AG04449 (cell line): ENCODE results near the gene INCA1.
A peak's percentile ranks its signal among the peaks of the same experiment; 100 is the strongest.

Experiments used
- CTCF ChIA-PET: fragments of 350-600 bp; formaldehyde crosslinking; extraction: SDS; loops from one replicate; lab custom pipeline; 2021; ENCODE audit warnings: antibody characterized with exemption; lab: Yijun Ruan, JAX
- POLR2A ChIA-PET: fragments of 400-600, 350-600 bp; formaldehyde crosslinking; extraction: SDS; loops from one replicate; lab custom pipeline; 2020; ENCODE audit warnings: antibody characterized with exemption, inconsistent platforms; lab: Yijun Ruan, JAX
- DNase-seq: peaks from one replicate; pipeline ENCODE4 v3.0.0-alpha.2; 2010; ENCODE audit warnings: low read depth, low spot score
- H3K4me3 ChIP-seq: 2 replicates; pipeline ENCODE4 v1.5.1; 2011; ENCODE audit warnings: low read depth, mild to moderate bottlenecking, control low read depth, low read length
- CTCF ChIP-seq: IDR thresholded peaks from one replicate; pipeline ENCODE4 v1.5.1; 2011; ENCODE audit warnings: mild to moderate bottlenecking, moderate library complexity, low read length, control low read depth, inconsistent platforms; ENCODE audit not compliant: insufficient read depth; ENCODE audit errors: missing control alignments

Gene INCA1

DNA sequence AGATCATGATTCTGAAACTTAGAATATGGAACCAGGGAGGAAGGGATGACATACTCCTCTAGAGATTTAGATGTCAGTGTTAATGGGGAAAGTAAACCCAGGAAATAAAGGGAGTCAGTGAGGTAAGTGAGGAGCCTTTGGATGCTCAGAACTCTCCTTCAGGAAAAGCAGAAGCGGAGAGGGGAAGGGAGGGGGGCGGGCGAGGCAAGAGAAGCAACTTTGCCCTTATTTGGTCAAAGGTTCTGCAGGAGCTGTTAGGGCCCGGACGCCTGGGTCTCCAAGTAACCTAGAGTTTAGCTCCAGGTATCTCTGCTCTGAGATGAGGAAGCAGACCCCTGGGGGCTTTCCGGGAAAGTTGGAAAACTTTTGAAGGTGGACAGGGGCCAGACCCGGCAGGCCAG, 50.3 kb downstream of the INCA1 start:
- CTCF ChIA-PET: interaction anchor here (1.2 kb wide), 1 partner anchor 38 kb away, joined by 6 read pairs; no protein-coding TSS in a partner anchor
- no peak for DNase-seq
- POLR2A ChIA-PET: interaction anchor here (0.7 to 6.9 kb wide), 4 partner anchors 9 to 40 kb away, joined by 3 to 119 read pairs (median 6); partner anchors contain the start of genes CAMTA2 and SPAG7
- TF ChIP-seq CTCF: no peak
- H3K4me3 ChIP-seq: peak overlapping the region; percentile 99

- CTCF ChIA-PET: interaction anchor here (1.0 to 1.2 kb wide), 2 partner anchors 37 to 41 kb away, joined by 3 to 6 read pairs; partner anchors contain the start of gene CAMTA2
- TF ChIP-seq CTCF: no peak
- DNase-seq: no peak
- H3K4me3 ChIP-seq: peak overlapping the region; percentile 99
- POLR2A ChIA-PET: interaction anchor here (0.7 to 6.9 kb wide), 4 partner anchors 9 to 41 kb away, joined by 3 to 119 read pairs (median 6); partner anchors contain the start of genes CAMTA2 and SPAG7
Observed at GRCh38 chr17:4946312-4946976, 50.9 kb downstream of the INCA1 start.

GRCh38 chr17:4945944-4946280, 51.4 kb downstream of the INCA1 start:
- peak overlapping the region; percentile 99 for H3K4me3 ChIP-seq

DNA sequence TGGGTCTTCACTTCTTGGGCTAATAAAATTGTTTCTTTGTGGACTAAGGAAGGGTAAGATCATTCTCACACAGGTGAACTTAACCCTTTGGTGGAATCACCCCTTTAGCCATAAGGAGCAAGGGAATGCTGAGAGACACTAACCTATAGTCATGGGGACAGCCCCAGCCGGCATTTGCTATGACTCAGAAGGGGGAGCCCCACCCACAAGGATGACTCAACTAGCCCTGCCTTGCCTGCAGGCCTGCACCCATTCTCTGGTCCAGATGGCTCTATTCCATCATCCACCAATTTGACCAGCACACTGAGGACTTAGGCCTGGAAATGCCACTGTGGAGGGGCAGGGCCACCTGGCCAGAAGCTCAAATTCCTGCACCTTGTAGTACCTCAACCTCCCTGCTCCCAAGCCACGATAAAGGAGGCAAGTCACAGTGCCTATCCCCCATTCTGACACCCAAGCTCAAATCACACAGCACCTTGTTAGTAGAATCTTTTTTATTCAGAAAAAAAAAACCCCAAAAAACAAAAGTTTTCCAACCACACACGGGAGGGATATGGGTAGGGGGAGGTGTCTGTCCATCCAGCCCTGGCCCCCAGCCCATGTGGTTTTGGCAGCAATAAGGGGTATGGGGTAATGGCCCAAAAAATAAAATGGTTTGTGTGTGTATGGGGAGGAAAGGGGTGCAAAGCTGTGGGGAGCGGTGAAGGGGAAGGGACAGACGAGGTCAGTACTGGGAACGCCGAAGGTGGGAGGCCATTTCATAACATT, 52.0 kb downstream of the INCA1 start:
- no peak for TF ChIP-seq CTCF
- CTCF ChIA-PET: interaction anchor here (1.0 to 1.8 kb wide), 2 partner anchors 42 to 117 kb away, joined by 3 to 4 read pairs; partner anchors contain the start of gene CAMTA2
- DNase-seq: peak; percentile 47
- POLR2A ChIA-PET: interaction anchor here (6.9 kb wide), 1 partner anchor 21 kb away, joined by 119 read pairs; the partner anchor contains the start of gene SPAG7
- H3K4me3 ChIP-seq: peak overlapping the region; percentile 99

More at GRCh38 chr17:4945944-4946280, 51.4 kb downstream of the INCA1 start:
- TF ChIP-seq CTCF: no peak
- CTCF ChIA-PET: interaction anchor here (1.0 to 1.8 kb wide), 3 partner anchors 37 to 116 kb away, joined by 3 to 6 read pairs (median 4); partner anchors contain the start of gene CAMTA2
- DNase-seq: no peak
- POLR2A ChIA-PET: interaction anchor here (6.9 kb wide), 1 partner anchor 20 kb away, joined by 119 read pairs; the partner anchor contains the start of gene SPAG7

DNA sequence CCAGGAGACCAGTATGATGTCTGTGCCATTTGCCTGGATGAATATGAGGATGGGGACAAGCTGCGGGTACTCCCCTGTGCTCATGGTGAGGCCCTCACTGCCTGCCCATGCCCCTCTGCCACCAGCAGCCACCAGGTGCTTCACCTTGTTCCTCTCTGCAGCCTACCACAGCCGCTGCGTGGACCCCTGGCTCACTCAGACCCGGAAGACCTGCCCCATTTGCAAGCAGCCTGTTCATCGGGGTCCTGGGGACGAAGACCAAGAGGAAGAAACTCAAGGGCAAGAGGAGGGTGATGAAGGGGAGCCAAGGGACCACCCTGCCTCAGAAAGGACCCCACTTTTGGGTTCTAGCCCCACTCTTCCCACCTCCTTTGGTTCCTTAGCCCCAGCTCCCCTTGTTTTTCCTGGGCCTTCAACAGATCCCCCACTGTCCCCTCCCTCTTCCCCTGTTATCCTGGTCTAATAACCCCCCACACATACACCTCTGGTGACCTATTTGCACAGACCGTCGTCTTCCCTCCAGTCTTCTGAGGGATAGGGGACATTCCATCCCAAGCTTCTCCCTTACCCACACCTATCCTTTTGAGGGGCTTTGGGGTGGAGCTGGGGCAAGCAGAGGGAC, 52.7 kb downstream of the INCA1 start:
- CTCF ChIA-PET: interaction anchor here (1.8 kb wide), 1 partner anchor 117 kb away, joined by 4 read pairs; no protein-coding TSS in a partner anchor
- peak overlapping the region; percentile 23; the same call in 1 of the 2 replicates for H3K4me3 ChIP-seq
- POLR2A ChIA-PET: interaction anchor here (6.9 kb wide), 1 partner anchor 22 kb away, joined by 119 read pairs; the partner anchor contains the start of gene SPAG7
- TF ChIP-seq CTCF: no peak
- no peak for DNase-seq
